Right renal pelvis (tissue), 4 donors: ENCODE results near the gene QPCT. TPM values are rescaled to one million over a fixed set of nuclear protein-coding genes. Genes with fewer than 3 reads are reported as not detected.
"Not testable (repeated sequence)": the region's sequence is repeated elsewhere in the genome, so short reads cannot be mapped to it uniquely, and the experiment has no call there.

ENCODE experiments used
- DNase-seq, 4 donors: peaks; one replicate each; pipeline ENCODE4 v3.0.0-alpha.2; 2013; ENCODE audit warnings: low read depth in 4 of 4, low spot score in 3 of 4, missing footprints in 1 of 4
- polyA plus RNA-seq, 4 donors: library from polyadenylated mRNA; unstranded; fragments of 120-200 nt; gene quantifications; one replicate each; pipeline ENCODE4 v1.2.1, GENCODE V29; 2013; ENCODE audit not compliant: insufficient read length in 4 of 4

Gene QPCT
- polyA plus RNA-seq, 4 donors, result 12.3 to 16.5 (median 15.2) TPM

GRCh38 chr2:37357069-37357468 lies 12.6 kb downstream of the QPCT start:
- DNase-seq, result no peak

GRCh38 chr2:37357530-37357929 lies 13.1 kb downstream of the QPCT start:
- no peak for DNase-seq

- no peak for DNase-seq
Observed at GRCh38 chr2:37358466-37358865, 14.0 kb downstream of the QPCT start.

- DNase-seq, result no peak
Observed at GRCh38 chr2:37361216-37361815, 16.9 kb downstream of the QPCT start.

- no peak for DNase-seq
Observed at GRCh38 chr2:37361994-37362698, 17.7 kb downstream of the QPCT start.

- DNase-seq, result no peak
Observed at GRCh38 chr2:37364351-37364750, 19.9 kb downstream of the QPCT start.

- DNase-seq, result no peak
Observed at GRCh38 chr2:37365669-37366068, 21.2 kb downstream of the QPCT start.

GRCh38 chr2:37366773-37367172 lies 22.3 kb downstream of the QPCT start:
- DNase-seq, result no peak

GRCh38 chr2:37367310-37367709 lies 22.9 kb downstream of the QPCT start:
- DNase-seq, result no peak

- DNase-seq, result no peak
Observed at GRCh38 chr2:37367984-37368383, 23.6 kb downstream of the QPCT start.

GRCh38 chr2:37370666-37371065 lies 26.2 kb downstream of the QPCT start:
- DNase-seq, result no peak

GRCh38 chr2:37372000-37372399 lies 27.6 kb downstream of the QPCT start:
- no peak for DNase-seq

GRCh38 chr2:37375741-37376288 lies 31.4 kb downstream of the QPCT start:
- no peak for DNase-seq

- no peak for DNase-seq
Observed at GRCh38 chr2:37376421-37377186, 32.2 kb downstream of the QPCT start.

GRCh38 chr2:37377187-37377532 lies 32.7 kb downstream of the QPCT start:
- no peak for DNase-seq

GRCh38 chr2:37378411-37378810 lies 34.0 kb downstream of the QPCT start:
- no peak for DNase-seq

GRCh38 chr2:37379881-37380296 lies 35.5 kb downstream of the QPCT start:
- no peak for DNase-seq

GRCh38 chr2:37380787-37381186 lies 36.4 kb downstream of the QPCT start:
- DNase-seq, result not testable (repeated sequence)

GRCh38 chr2:37384261-37384660 lies 39.8 kb downstream of the QPCT start:
- DNase-seq, result not testable (repeated sequence)

- no peak for DNase-seq
Observed at GRCh38 chr2:37387148-37387835, 42.9 kb downstream of the QPCT start.

GRCh38 chr2:37388074-37388473 lies 43.6 kb downstream of the QPCT start:
- no peak for DNase-seq
